ENCODE data around the gene WDR75.

The WDR75 gene

GRCh38 chr2:189440644-189440946 lies 679 bp upstream of the WDR75 start:
- peak overlapping the region; percentile 93 for H3K4me3 ChIP-seq
- no peak for DNase-seq (ENCODE audit: low spot score)
- peak overlapping the region; percentile 92 to 95 for H3K27ac ChIP-seq
- TF ChIP-seq CTCF (IDR thresholded peaks at IDR 0.05): no peak

- no peak for TF ChIP-seq CTCF (IDR thresholded peaks at IDR 0.05)
- DNase-seq (ENCODE audit: low spot score): no peak
- Histone ChIP-seq H3K4me3 (peak overlapping the region; percentile 93), H3K27ac (peak overlapping the region; percentile 92 to 95)
These were observed 418 bp downstream of the WDR75 start for GRCh38 chr2:189441709-189442074.

- Histone ChIP-seq H3K4me3 (peak overlapping the region; percentile 93), H3K27ac (no peak overlapping the region)
These were observed 1.2 kb downstream of the WDR75 start for GRCh38 chr2:189442468-189442867.

GRCh38 chr2:189444322-189444721 lies 3.0 kb downstream of the WDR75 start:
- H3K27ac ChIP-seq: no peak overlapping the region
- no peak overlapping the region for H3K4me3 ChIP-seq
- TF ChIP-seq CTCF (IDR thresholded peaks at IDR 0.05): no peak
- no peak for DNase-seq (ENCODE audit: low spot score)

More at GRCh38 chr2:189442468-189442867, 1.2 kb downstream of the WDR75 start:
- TF ChIP-seq CTCF (IDR thresholded peaks at IDR 0.05): no peak
- DNase-seq (ENCODE audit: low spot score): no peak

- no peak for DNase-seq (ENCODE audit: low spot score)
- Histone ChIP-seq H3K4me3 (no peak overlapping the region), H3K27ac (no peak overlapping the region)
- TF ChIP-seq CTCF (IDR thresholded peaks at IDR 0.05): no peak
These were observed 5.5 kb downstream of the WDR75 start for GRCh38 chr2:189446780-189447179.

- Histone ChIP-seq H3K4me3 (no peak overlapping the region), H3K27ac (peak overlapping the region; percentile 14 to 31)
- no peak for DNase-seq (ENCODE audit: low spot score)
- no peak for TF ChIP-seq CTCF (IDR thresholded peaks at IDR 0.05)
These were observed 12.7 kb downstream of the WDR75 start for GRCh38 chr2:189454009-189454408.

GRCh38 chr2:189465076-189465475 lies 23.8 kb downstream of the WDR75 start:
- no peak overlapping the region for H3K4me3 ChIP-seq
- no peak for TF ChIP-seq CTCF (IDR thresholded peaks at IDR 0.05)
- H3K27ac ChIP-seq: no peak overlapping the region
- no peak for DNase-seq (ENCODE audit: low spot score)
